Mononuclear cell (primary cell): Measurements from ENCODE around the gene PLEKHA5. TPM values are rescaled to one million over a fixed set of nuclear protein-coding genes. Genes with fewer than 3 reads are reported as not detected.

Experiments used
- H3K27me3 ChIP-seq: 2 replicates; pipeline ENCODE4 v1.6.0; 2011; ENCODE audit warnings: low read length, control low read depth; ENCODE audit not compliant: insufficient read depth
- H3K4me1 ChIP-seq: 2 replicates; pipeline ENCODE4 v1.5.1; 2011; ENCODE audit warnings: mild to moderate bottlenecking, low read length, control low read depth; ENCODE audit not compliant: insufficient read depth
- H3K4me3 ChIP-seq: 2 replicates; pipeline ENCODE4 v1.5.1; 2011; ENCODE audit warnings: mild to moderate bottlenecking, low read length, moderate library complexity
- H3K9me3 ChIP-seq: 2 replicates; pipeline ENCODE4 v1.5.1; 2011; ENCODE audit warnings: low read depth, mild to moderate bottlenecking, control low read depth, low read length
- total RNA-seq: library from RNA; depleted of rRNA; stranded (reverse); fragments of >200 nt; gene quantifications from one replicate; pipeline ENCODE4 v1.2.3, GENCODE V29; 2012

The PLEKHA5 gene
- total RNA-seq, 1 donor, result 4.2 TPM

DNA sequence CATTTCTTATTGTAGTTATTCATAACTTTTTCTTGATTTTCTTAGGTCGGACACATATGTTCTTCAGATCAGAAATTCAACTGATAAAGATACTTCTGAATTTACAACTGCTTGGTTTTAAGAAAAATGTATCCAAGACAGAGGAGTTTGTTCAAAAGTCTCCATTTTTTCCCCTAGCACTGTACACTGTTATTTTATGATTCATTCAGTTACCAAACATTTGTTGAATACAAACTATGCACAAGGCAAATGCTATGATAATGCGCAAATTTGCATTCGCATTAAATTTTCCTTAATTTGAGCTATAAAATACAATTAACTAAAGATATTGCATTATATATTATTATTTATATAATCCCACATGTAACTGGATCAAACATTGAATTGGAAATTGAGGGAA is 10.1 kb upstream of the PLEKHA5 start:
- Histone ChIP-seq H3K4me1 (no peaks in the 10 kb centered on the region), H3K27me3 (no peaks in the 10 kb centered on the region), H3K4me3 (no peak overlapping the region), H3K9me3 (no peaks in the 10 kb centered on the region)

- H3K4me1 ChIP-seq, result no peaks in the 10 kb centered on the region
- no peak overlapping the region for H3K4me3 ChIP-seq
- H3K27me3 ChIP-seq, result no peaks in the 10 kb centered on the region
- H3K9me3 ChIP-seq, result no peaks in the 10 kb centered on the region
These were observed 8.7 kb upstream of the PLEKHA5 start for GRCh38 chr12:19120795-19121194.

DNA sequence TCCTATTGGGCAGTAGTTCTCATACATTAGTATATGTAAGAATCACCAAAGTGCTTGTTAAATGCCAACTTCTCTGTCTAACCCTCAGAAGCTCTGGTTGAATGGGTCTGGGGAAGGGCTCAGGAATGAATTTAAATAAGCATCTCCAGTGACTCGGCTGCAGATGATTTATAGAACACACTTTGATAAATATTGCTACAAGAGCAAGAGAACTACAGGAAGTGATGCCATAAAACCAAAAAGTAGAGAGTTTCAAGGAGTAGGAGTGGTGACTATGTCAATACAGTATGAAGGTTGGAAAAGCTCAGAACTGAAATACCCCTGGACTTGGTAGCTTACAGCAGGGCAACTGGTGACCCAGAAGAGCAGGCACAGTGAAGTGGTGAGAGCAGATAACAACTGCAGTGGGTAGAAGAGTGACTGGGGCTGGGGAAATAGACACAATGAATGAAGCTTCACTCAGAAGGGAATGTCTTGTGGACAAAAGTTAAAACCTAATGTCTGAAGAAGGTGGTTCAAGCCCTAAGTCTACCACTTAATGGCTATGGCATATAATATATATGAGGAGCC is 8.0 kb upstream of the PLEKHA5 start:
- Histone ChIP-seq H3K4me3 (no peak overlapping the region), H3K4me1 (no peaks in the 10 kb centered on the region), H3K27me3 (no peaks in the 10 kb centered on the region), H3K9me3 (no peaks in the 10 kb centered on the region)

DNA sequence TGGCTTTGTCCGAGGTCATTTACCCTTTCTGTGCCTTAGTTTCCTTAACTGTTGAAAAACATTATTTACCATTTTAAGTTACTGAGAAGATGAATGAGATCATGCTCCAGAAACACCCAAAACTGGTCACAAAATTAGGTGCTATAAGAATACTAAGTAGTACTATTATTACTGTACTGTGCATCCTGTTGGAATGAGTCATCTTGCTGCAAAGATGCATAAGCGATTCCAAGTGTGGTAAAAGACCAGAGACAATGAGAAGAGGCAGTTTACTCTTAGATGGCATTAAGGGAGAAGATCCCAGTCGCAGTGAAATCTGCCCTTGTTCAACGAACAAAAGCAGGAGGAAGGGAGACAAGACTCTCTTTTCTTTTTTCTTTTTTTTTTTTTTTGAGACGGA is 4.2 kb upstream of the PLEKHA5 start:
- Histone ChIP-seq H3K4me3 (no peak overlapping the region), H3K4me1 (peaks cover under 1% of the 10 kb centered on the region), H3K27me3 (no peaks in the 10 kb centered on the region)

GRCh38 chr12:19127270-19127669 is 2.3 kb upstream of the PLEKHA5 start:
- H3K9me3 ChIP-seq, result peaks cover 8% of the 10 kb centered on the region
- no peak overlapping the region for H3K4me3 ChIP-seq
- H3K4me1 ChIP-seq, result peaks cover 10% of the 10 kb centered on the region
- peaks cover 5% of the 10 kb centered on the region for H3K27me3 ChIP-seq

More for the DNA sequence above, 4.2 kb upstream of the PLEKHA5 start:
- peaks cover 8% of the 10 kb centered on the region for H3K9me3 ChIP-seq

DNA sequence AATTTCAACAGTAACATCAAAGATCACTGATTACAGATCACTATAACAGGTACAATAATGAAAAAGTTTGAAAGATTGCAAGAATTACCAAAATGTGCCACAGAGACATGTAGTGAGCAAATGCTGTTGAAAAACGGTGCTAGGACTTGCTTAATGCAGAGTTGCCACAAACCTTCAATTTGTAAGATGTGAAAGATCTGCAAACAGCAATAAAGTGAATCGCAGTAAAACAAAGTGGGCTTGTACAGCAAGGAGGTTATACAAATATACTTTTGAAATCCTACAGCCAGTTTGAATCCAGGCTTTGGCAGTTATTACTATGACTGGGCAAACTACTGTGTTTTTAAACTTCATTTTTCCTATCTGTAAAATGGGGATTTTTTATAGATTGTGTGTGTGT is 1.0 kb upstream of the PLEKHA5 start:
- H3K9me3 ChIP-seq, result peaks cover 8% of the 10 kb centered on the region
- no peak overlapping the region for H3K4me3 ChIP-seq
- H3K4me1 ChIP-seq, result peaks cover 10% of the 10 kb centered on the region
- H3K27me3 ChIP-seq, result peaks cover 5% of the 10 kb centered on the region

- Histone ChIP-seq H3K4me3 (peak overlapping the region; percentile 18), H3K9me3 (peaks cover 8% of the 10 kb centered on the region), H3K27me3 (peaks cover 5% of the 10 kb centered on the region), H3K4me1 (peaks cover 10% of the 10 kb centered on the region)
These were observed 429 bp upstream of the PLEKHA5 start for GRCh38 chr12:19129122-19129485.

GRCh38 chr12:19130224-19131024 is 891 bp downstream of the PLEKHA5 start:
- Histone ChIP-seq H3K4me3 (peak overlapping the region; percentile 42), H3K27me3 (peaks cover 5% of the 10 kb centered on the region), H3K4me1 (peaks cover 10% of the 10 kb centered on the region), H3K9me3 (peaks cover 8% of the 10 kb centered on the region)

GRCh38 chr12:19131025-19131444 is 1.5 kb downstream of the PLEKHA5 start:
- peaks cover 5% of the 10 kb centered on the region for H3K27me3 ChIP-seq
- peaks cover 10% of the 10 kb centered on the region for H3K4me1 ChIP-seq
- peak overlapping the region; percentile 42 for H3K4me3 ChIP-seq
- H3K9me3 ChIP-seq, result peaks cover 8% of the 10 kb centered on the region

- no peak overlapping the region for H3K4me3 ChIP-seq
- no peaks in the 10 kb centered on the region for H3K4me1 ChIP-seq
- H3K9me3 ChIP-seq, result no peaks in the 10 kb centered on the region
- no peaks in the 10 kb centered on the region for H3K27me3 ChIP-seq
These were observed 9.0 kb downstream of the PLEKHA5 start for GRCh38 chr12:19138551-19138950.

GRCh38 chr12:19138956-19139355 is 9.4 kb downstream of the PLEKHA5 start:
- no peak overlapping the region for H3K4me3 ChIP-seq
- no peaks in the 10 kb centered on the region for H3K27me3 ChIP-seq
- H3K4me1 ChIP-seq, result no peaks in the 10 kb centered on the region
- H3K9me3 ChIP-seq, result no peaks in the 10 kb centered on the region

DNA sequence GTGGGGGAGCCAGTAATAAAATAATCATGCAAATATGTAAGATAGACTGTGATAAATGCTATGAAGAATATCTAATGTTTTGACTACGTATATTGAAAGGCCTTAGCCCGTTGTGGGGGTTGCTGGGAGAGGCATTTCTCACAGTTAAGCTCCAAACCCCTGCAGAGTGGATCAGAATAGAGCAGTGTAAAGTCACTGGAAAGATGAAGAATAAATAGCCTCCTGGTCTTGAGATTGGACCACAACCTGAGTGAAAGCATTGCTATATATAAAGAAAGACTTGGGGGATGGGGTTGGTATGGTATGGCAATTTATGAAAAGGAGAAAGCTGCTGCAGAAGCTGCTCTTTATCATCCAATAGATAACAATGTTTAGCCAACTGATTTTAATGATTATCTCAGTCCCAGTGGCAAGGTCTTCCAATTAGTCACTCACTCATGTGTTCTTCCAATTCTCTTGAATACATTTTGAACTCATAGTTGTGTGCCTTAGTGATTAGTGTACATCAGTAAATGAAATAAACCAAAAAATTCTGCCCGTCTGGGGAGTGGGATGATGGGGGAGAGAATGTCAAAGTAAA is 10.2 kb downstream of the PLEKHA5 start:
- Histone ChIP-seq H3K4me1 (no peaks in the 10 kb centered on the region), H3K9me3 (no peaks in the 10 kb centered on the region), H3K4me3 (no peak overlapping the region)

GRCh38 chr12:19140381-19141236 is 11.1 kb downstream of the PLEKHA5 start:
- Histone ChIP-seq H3K27me3 (no peaks in the 10 kb centered on the region), H3K4me1 (no peaks in the 10 kb centered on the region), H3K9me3 (no peaks in the 10 kb centered on the region), H3K4me3 (no peak overlapping the region)

More for the DNA sequence above, 10.2 kb downstream of the PLEKHA5 start:
- no peaks in the 10 kb centered on the region for H3K27me3 ChIP-seq

GRCh38 chr12:19142499-19142898 is 13.0 kb downstream of the PLEKHA5 start:
- Histone ChIP-seq H3K4me1 (no peaks in the 10 kb centered on the region), H3K9me3 (no peaks in the 10 kb centered on the region), H3K4me3 (no peak overlapping the region), H3K27me3 (no peaks in the 10 kb centered on the region)

GRCh38 chr12:19144287-19144686 is 14.8 kb downstream of the PLEKHA5 start:
- no peak overlapping the region for H3K4me3 ChIP-seq
- no peaks in the 10 kb centered on the region for H3K4me1 ChIP-seq
- H3K27me3 ChIP-seq, result no peaks in the 10 kb centered on the region
- H3K9me3 ChIP-seq, result no peaks in the 10 kb centered on the region
